ENCODE measurements around the gene GPR135.

DNA sequence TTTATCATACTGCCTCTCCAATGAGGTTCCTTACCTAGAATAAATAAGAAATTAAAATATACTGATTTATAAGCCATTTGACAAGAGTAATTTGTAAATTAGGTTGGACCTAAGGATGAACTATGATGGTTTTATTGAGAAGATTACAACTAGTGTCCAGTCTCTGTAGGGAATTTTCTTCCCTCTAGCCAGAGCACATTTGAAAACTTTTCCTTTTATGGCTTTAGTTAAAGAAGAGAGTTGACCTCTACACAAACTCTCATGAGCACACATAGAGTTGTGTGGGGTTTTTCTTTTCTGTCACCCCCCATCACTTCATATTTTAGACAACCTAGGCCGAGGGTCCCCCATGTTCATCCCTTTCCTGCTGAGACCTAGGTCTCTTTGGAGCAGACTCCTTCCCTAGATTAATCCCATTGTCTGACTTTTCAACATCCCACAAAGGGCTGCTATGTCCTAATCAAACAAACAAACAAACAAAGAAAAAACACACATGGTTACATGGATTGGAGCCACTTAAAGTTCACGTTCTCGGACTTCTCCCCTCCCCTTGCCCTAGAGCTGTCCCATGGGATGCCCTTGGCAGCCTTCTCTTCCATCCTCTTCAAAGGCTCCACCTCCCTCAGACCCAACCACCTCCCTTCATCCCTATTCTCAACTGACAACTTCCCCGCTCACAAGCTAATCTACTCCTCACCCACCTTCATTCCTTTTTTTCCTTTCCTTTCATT is 40.7 kb downstream of the GPR135 start:
- TF ChIP-seq POLR2A (IDR thresholded peaks at IDR 0.05): no peak
- TF ChIP-seq, protein P1, sequence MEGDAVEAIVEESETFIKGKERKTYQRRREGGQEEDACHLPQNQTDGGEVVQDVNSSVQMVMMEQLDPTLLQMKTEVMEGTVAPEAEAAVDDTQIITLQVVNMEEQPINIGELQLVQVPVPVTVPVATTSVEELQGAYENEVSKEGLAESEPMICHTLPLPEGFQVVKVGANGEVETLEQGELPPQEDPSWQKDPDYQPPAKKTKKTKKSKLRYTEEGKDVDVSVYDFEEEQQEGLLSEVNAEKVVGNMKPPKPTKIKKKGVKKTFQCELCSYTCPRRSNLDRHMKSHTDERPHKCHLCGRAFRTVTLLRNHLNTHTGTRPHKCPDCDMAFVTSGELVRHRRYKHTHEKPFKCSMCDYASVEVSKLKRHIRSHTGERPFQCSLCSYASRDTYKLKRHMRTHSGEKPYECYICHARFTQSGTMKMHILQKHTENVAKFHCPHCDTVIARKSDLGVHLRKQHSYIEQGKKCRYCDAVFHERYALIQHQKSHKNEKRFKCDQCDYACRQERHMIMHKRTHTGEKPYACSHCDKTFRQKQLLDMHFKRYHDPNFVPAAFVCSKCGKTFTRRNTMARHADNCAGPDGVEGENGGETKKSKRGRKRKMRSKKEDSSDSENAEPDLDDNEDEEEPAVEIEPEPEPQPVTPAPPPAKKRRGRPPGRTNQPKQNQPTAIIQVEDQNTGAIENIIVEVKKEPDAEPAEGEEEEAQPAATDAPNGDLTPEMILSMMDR (IDR thresholded peaks at IDR 0.05): no peak
- TF ChIP-seq POLR2AphosphoS5 (IDR thresholded peaks at IDR 0.05): no peak
